IMR-90 (cell line): ENCODE measurements around the gene CSNK2A1. TPM values are rescaled to one million over a fixed set of nuclear protein-coding genes. Genes with fewer than 3 reads are reported as not detected.

ENCODE experiments used
- ATAC-seq: fragments of 200-7000 bp; cut with Tn5 transposase; 2 replicates; pipeline ENCODE4 v1.9.1; 2020; ENCODE audit warnings: low read depth, mild to moderate bottlenecking, moderate library complexity
- BruUV-seq: library from RNA; stranded (reverse); fragments of 400-500 nt; replicated peaks from 2 replicates; lab custom pipeline; 2021; lab: Mats Ljungman, UMichigan
- CTCF ChIA-PET: fragments of 300-600 bp; formaldehyde crosslinking; extraction: SDS; loops from one replicate; lab custom pipeline; 2021; ENCODE audit warnings: antibody characterized with exemption; lab: Yijun Ruan, JAX
- POLR2A ChIA-PET: fragments of 300-600 bp; sonication (Branson Sonifier 250); formaldehyde crosslinking; loops from one replicate; lab custom pipeline; 2022; ENCODE audit warnings: antibody characterized with exemption; ENCODE audit not compliant: unreplicated experiment; lab: Charles Lee
- DNase-seq: peaks from one replicate; pipeline ENCODE4 v3.0.0; 2013
- H2AFZ ChIP-seq: replicated peaks from 2 replicates; pipeline ENCODE3; 2013; ENCODE audit warnings: low read length, mild to moderate bottlenecking; ENCODE audit not compliant: poor library complexity
- H2AK5ac ChIP-seq: 2 replicates; pipeline ENCODE4 v1.6.1; 2013; ENCODE audit warnings: low read depth, low read length, inconsistent platforms
- H2AK9ac ChIP-seq: replicated peaks from 2 replicates; pipeline ENCODE3; 2013; ENCODE audit warnings: mild to moderate bottlenecking, low read depth, low read length, moderate library complexity; ENCODE audit not compliant: poor library complexity
- H2BK120ac ChIP-seq: 2 replicates; pipeline ENCODE4 v1.6.1; 2013; ENCODE audit warnings: low read depth, low read length, inconsistent platforms
- H2BK15ac ChIP-seq: 3 replicates; pipeline ENCODE4 v1.6.1; 2013; ENCODE audit warnings: low read depth, low read length, inconsistent platforms
- H2BK20ac ChIP-seq: 2 replicates; pipeline ENCODE4 v1.6.1; 2013; ENCODE audit warnings: low read depth, mild to moderate bottlenecking, inconsistent platforms, low read length, moderate library complexity
- H2BK5ac ChIP-seq: 2 replicates; pipeline ENCODE4 v1.6.1; 2013; ENCODE audit warnings: mild to moderate bottlenecking, low read depth, low read length, inconsistent platforms; ENCODE audit not compliant: poor library complexity, severe bottlenecking
- H3K14ac ChIP-seq: replicated peaks from 2 replicates; pipeline ENCODE4 v1.6.1; 2013; ENCODE audit warnings: low read depth, low read length, inconsistent platforms
- H3K18ac ChIP-seq: 2 replicates; pipeline ENCODE4 v1.6.1; 2013; ENCODE audit warnings: low read depth, low read length, control low read depth
- H3K23ac ChIP-seq: 2 replicates; pipeline ENCODE4 v1.6.1; 2013; ENCODE audit warnings: low read depth, low read length, inconsistent platforms
- H3K27ac ChIP-seq: 2 replicates; pipeline ENCODE4 v1.5.1; 2013; ENCODE audit warnings: mild to moderate bottlenecking, control low read depth, low read length; ENCODE audit not compliant: insufficient read depth
- H3K27me3 ChIP-seq: 2 replicates; pipeline ENCODE4 v1.6.1; 2013; ENCODE audit warnings: low read length; ENCODE audit not compliant: control insufficient read depth, insufficient read depth
- H3K36me3 ChIP-seq: 2 replicates; pipeline ENCODE4 v1.6.1; 2013; ENCODE audit warnings: low read length, mixed read lengths; ENCODE audit not compliant: control insufficient read depth, insufficient read depth
- H3K4ac ChIP-seq: 2 replicates; pipeline ENCODE4 v1.6.1; 2013; ENCODE audit warnings: low read depth, low read length, inconsistent platforms
- H3K4me1 ChIP-seq: 2 replicates; pipeline ENCODE4 v1.6.1; 2013; ENCODE audit warnings: low read length, mixed read lengths; ENCODE audit not compliant: control insufficient read depth, insufficient read depth
- H3K4me2 ChIP-seq: 2 replicates; pipeline ENCODE4 v1.6.1; 2013; ENCODE audit warnings: low read depth, mild to moderate bottlenecking, control low read depth, low read length, moderate library complexity
- H3K4me3 ChIP-seq: 2 replicates; pipeline ENCODE4 v1.5.1; 2013; ENCODE audit warnings: low read depth, mild to moderate bottlenecking, control low read depth, low read length, moderate library complexity; ENCODE audit not compliant: insufficient read depth
- H3K56ac ChIP-seq: 2 replicates; pipeline ENCODE4 v1.6.1; 2013; ENCODE audit warnings: low read length, inconsistent platforms; ENCODE audit not compliant: insufficient read depth; ENCODE audit errors: extremely low read depth
- H3K79me1 ChIP-seq, 2 experiments: 2 replicates each; pipeline ENCODE4 v1.6.1; 2013; ENCODE audit warnings: low read length in 2 of 2, inconsistent platforms in 1 of 2, low read depth in 1 of 2
- H3K9ac ChIP-seq: 2 replicates; pipeline ENCODE4 v1.6.1; 2013; ENCODE audit warnings: low read depth, low read length, control low read depth
- H3K9me1 ChIP-seq: 2 replicates; pipeline ENCODE4 v1.6.1; 2013; ENCODE audit warnings: low read length, inconsistent platforms; ENCODE audit not compliant: insufficient read depth
- H3K9me3 ChIP-seq: 2 replicates; pipeline ENCODE4 v1.6.1; 2013; ENCODE audit warnings: low read length; ENCODE audit not compliant: control insufficient read depth, insufficient read depth
- H4K20me1 ChIP-seq: 2 replicates; pipeline ENCODE4 v1.6.1; 2013; ENCODE audit warnings: low read length, inconsistent platforms; ENCODE audit not compliant: insufficient read depth
- H4K5ac ChIP-seq: 2 replicates; pipeline ENCODE4 v1.6.1; 2013; ENCODE audit warnings: mild to moderate bottlenecking, low read depth, low read length, control low read depth
- H4K8ac ChIP-seq, 2 experiments: 2 replicates each; pipeline ENCODE4 v1.6.1; 2013; ENCODE audit warnings: low read depth in 2 of 2, low read length in 2 of 2, control low read depth in 1 of 2, inconsistent platforms in 1 of 2
- H4K91ac ChIP-seq: 2 replicates; pipeline ENCODE4 v1.6.1; 2013; ENCODE audit warnings: low read depth, low read length, inconsistent platforms; ENCODE audit not compliant: insufficient read depth
- BHLHE40 ChIP-seq: fragments of 150-350 bp; IDR thresholded peaks from 2 replicates; pipeline ENCODE4 v1.6.1; 2016; ENCODE audit warnings: mild to moderate bottlenecking, low read depth, low read length
- CEBPB ChIP-seq: IDR thresholded peaks from 2 replicates; pipeline ENCODE4 v1.6.1; 2012; ENCODE audit warnings: low read depth, low read length, improper control_type of control experiment
- CHD1 ChIP-seq: IDR thresholded peaks from 2 replicates; pipeline ENCODE4 v1.6.1; 2012; ENCODE audit warnings: low read depth, low read length, improper control_type of control experiment
- FOS ChIP-seq: fragments of 150-350 bp; IDR thresholded peaks from 2 replicates; pipeline ENCODE4 v1.6.1; 2016; ENCODE audit warnings: low read depth, low read length
- MAFK ChIP-seq: IDR thresholded peaks from 2 replicates; pipeline ENCODE4 v1.6.1; 2012; ENCODE audit warnings: low read depth, low read length, improper control_type of control experiment
- MAZ ChIP-seq: IDR thresholded peaks from 2 replicates; pipeline ENCODE4 v1.6.1; 2012; ENCODE audit warnings: low read depth, mild to moderate bottlenecking, low read length, improper control_type of control experiment, moderate library complexity, borderline replicate concordance
- MXI1 ChIP-seq: IDR thresholded peaks from 2 replicates; pipeline ENCODE4 v1.6.1; 2012; ENCODE audit warnings: low read depth, mild to moderate bottlenecking, low read length, moderate library complexity, borderline replicate concordance
- NFE2L2 ChIP-seq: fragments of 150-350 bp; IDR thresholded peaks from 2 replicates; pipeline ENCODE4 v1.6.1; 2016; ENCODE audit warnings: low read depth, mild to moderate bottlenecking, low read length
- POLR2A ChIP-seq: IDR thresholded peaks from 2 replicates; pipeline ENCODE4 v1.6.1; 2012; ENCODE audit warnings: mild to moderate bottlenecking, low read depth, low read length
- RAD21 ChIP-seq: IDR thresholded peaks from 2 replicates; pipeline ENCODE4 v1.6.1; 2012; ENCODE audit warnings: low read length, improper control_type of control experiment
- RCOR1 ChIP-seq: IDR thresholded peaks from 2 replicates; pipeline ENCODE4 v1.6.1; 2012; ENCODE audit warnings: mild to moderate bottlenecking, low read length, improper control_type of control experiment; ENCODE audit not compliant: insufficient replicate concordance
- RFX5 ChIP-seq: IDR thresholded peaks from 2 replicates; pipeline ENCODE4 v1.8.0; 2012; ENCODE audit warnings: low read depth, mild to moderate bottlenecking, low read length, moderate library complexity
- SMC3 ChIP-seq: fragments of 150-350 bp; IDR thresholded peaks from 2 replicates; pipeline ENCODE4 v1.6.1; 2016; ENCODE audit warnings: low read depth, mild to moderate bottlenecking, antibody characterized with exemption, low read length, moderate library complexity
- WGBS, 2 experiments: methylation state at CpG; one replicate each; pipeline versions ENCODE4 v1.1.5 to v1.1.7; 2013; ENCODE audit warnings: missing lambda C conversion rate in 2 of 2; ENCODE audit not compliant: insufficient read length in 1 of 2; ENCODE audit errors: extremely low coverage in 2 of 2; 5-methylcytosine and 5-hydroxymethylcytosine counted together
- dilution Hi-C: fragments of 300-500 bp; cut with HindIII; formaldehyde crosslinking; loops from one replicate; pipeline ENCODE4 v1.14.3; 2018; ENCODE audit warnings: low sequenced_read_pairs; ENCODE audit not compliant: unreplicated experiment
- in situ Hi-C: fragments of 300-500 bp; cut with MboI; formaldehyde crosslinking; loops from 3 replicates; pipeline ENCODE4 v1.14.3; 2019; ENCODE audit warnings: low sequenced_read_pairs, inconsistent platforms, mixed read lengths
- intact Hi-C: fragments of 100-400 bp; cut with micrococcal nuclease; formaldehyde crosslinking; loops from 2 replicates; pipeline ENCODE4 v1.10.0; 2022
- polyA plus RNA-seq, 3 experiments: library from polyadenylated mRNA; depleted of rRNA; stranded (reverse); fragments of >200 nt; gene quantifications; 2 replicates each; pipeline ENCODE4 v1.2.3, GENCODE V29; 2012; ENCODE audit warnings: low replicate concordance in 1 of 3
- total RNA-seq: library from RNA; depleted of rRNA; stranded (reverse); fragments of >200 nt; gene quantifications from 2 replicates; pipeline ENCODE4 v1.2.3, GENCODE V29; 2012
- TF ChIP-seq, protein P1 (sequence below): fragments of 150-350 bp; IDR thresholded peaks from 2 replicates; pipeline ENCODE4 v1.6.1; 2016; ENCODE audit warnings: low read depth, mild to moderate bottlenecking, low read length, moderate library complexity, borderline replicate concordance
- TF ChIP-seq, protein P2 (sequence below): conservative IDR thresholded peaks from 2 replicates; pipeline ENCODE4 v1.5.1; 2012; ENCODE audit warnings: mild to moderate bottlenecking, low read depth, low read length, improper control_type of control experiment

CSNK2A1 gene
- total and polyA plus RNA-seq, 2 of the 4 experiments (the other 2 are of a cell fraction), result 86.3 to 151 TPM

DNA sequence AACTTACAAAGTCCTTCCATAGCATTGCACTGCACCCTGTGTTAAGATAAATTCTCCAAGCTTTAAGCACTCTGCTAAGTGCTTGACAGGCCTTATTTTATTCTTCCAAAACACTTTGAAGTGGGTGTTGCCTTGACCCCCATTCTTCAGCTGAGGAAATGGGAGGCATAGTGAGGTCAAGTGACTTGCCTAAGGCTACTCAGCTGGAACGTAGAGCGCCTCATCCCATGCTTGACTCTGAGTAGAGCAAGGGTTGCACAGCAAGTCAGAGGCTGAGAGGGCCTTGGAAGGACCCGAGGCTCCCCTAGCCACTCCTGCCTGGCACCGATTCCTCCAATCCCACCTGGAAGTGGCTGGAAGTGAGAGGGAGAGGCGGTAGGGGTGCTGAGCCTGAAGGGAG lies 19.6 kb upstream of the CSNK2A1 start:
- dilution Hi-C loops (no loop called here), intact Hi-C loops (no loop called here), in situ Hi-C loops (loop anchor here (5.0 to 10.0 kb wide), 3 partner anchors 84 to 174 kb away; partner anchors contain the start of gene SCRT2)
- Histone ChIP-seq H2AK5ac (no peak overlapping the region), H2BK5ac (no peak overlapping the region), H4K8ac (no peak overlapping the region), H2AK9ac (no peak overlapping the region), H3K4me3 (no peak overlapping the region), H3K23ac (no peak overlapping the region), H3K14ac (no peak overlapping the region), H2BK20ac (no peak overlapping the region), H2BK120ac (no peak overlapping the region), H3K9me1 (no peaks in the 10 kb centered on the region), H3K36me3 (no peaks in the 10 kb centered on the region), H3K9ac (no peak overlapping the region), H3K4me1 (no peaks in the 10 kb centered on the region), H2BK15ac (no peak overlapping the region), H4K91ac (no peak overlapping the region), H3K79me1 (no peaks in the 10 kb centered on the region), H3K9me3 (no peaks in the 10 kb centered on the region), H4K5ac (no peak overlapping the region), H3K27me3 (peaks cover 38% of the 10 kb centered on the region), H3K56ac (no peak overlapping the region), H3K4ac (no peak overlapping the region), H4K20me1 (no peaks in the 10 kb centered on the region), H3K4me2 (no peak overlapping the region), H3K27ac (no peak overlapping the region), H3K18ac (no peak overlapping the region), H2AFZ (no peak overlapping the region)
- BruUV-seq, result no TSS peak
- TF ChIP-seq RFX5, result no peak
- TF ChIP-seq MAFK, result no peak
- TF ChIP-seq BHLHE40, result no peak
- TF ChIP-seq CHD1, result no peak
- TF ChIP-seq MXI1, result no peak
- TF ChIP-seq CEBPB, result no peak
- no peak for TF ChIP-seq FOS
- no peak for TF ChIP-seq SMC3
- no peak for TF ChIP-seq NFE2L2
- no peak for TF ChIP-seq RCOR1
- TF ChIP-seq, protein P1, sequence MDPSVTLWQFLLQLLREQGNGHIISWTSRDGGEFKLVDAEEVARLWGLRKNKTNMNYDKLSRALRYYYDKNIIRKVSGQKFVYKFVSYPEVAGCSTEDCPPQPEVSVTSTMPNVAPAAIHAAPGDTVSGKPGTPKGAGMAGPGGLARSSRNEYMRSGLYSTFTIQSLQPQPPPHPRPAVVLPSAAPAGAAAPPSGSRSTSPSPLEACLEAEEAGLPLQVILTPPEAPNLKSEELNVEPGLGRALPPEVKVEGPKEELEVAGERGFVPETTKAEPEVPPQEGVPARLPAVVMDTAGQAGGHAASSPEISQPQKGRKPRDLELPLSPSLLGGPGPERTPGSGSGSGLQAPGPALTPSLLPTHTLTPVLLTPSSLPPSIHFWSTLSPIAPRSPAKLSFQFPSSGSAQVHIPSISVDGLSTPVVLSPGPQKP, result no peak
- no peak for TF ChIP-seq POLR2A
- TF ChIP-seq, protein P2, sequence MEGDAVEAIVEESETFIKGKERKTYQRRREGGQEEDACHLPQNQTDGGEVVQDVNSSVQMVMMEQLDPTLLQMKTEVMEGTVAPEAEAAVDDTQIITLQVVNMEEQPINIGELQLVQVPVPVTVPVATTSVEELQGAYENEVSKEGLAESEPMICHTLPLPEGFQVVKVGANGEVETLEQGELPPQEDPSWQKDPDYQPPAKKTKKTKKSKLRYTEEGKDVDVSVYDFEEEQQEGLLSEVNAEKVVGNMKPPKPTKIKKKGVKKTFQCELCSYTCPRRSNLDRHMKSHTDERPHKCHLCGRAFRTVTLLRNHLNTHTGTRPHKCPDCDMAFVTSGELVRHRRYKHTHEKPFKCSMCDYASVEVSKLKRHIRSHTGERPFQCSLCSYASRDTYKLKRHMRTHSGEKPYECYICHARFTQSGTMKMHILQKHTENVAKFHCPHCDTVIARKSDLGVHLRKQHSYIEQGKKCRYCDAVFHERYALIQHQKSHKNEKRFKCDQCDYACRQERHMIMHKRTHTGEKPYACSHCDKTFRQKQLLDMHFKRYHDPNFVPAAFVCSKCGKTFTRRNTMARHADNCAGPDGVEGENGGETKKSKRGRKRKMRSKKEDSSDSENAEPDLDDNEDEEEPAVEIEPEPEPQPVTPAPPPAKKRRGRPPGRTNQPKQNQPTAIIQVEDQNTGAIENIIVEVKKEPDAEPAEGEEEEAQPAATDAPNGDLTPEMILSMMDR, result no peak
- no peak for TF ChIP-seq RAD21
- no peak for TF ChIP-seq MAZ
- POLR2A ChIA-PET, result no interaction called here
- 44% methylated on average over 2 of the region's 5 CpGs; no CpG with 5 or more reads in 1 of the 2 experiments for WGBS, 2 experiments
- DNase-seq (no peak), ATAC-seq (no peak)
- CTCF ChIA-PET, result interaction anchor here (0.6 to 3.1 kb wide), 2 partner anchors 176 to 203 kb away, joined by 3 to 30 read pairs; no protein-coding TSS in a partner anchor
